AG09309 (cell line): ENCODE measurements around the gene CADM1.
"Not testable (repeated sequence)": the region's sequence is repeated elsewhere in the genome, so short reads cannot be mapped to it uniquely, and the experiment has no call there.

Experiments
- DNase-seq: peaks from one replicate; pipeline ENCODE4 v3.0.0-alpha.2; 2010; ENCODE audit warnings: low read depth
- H3K4me3 ChIP-seq: 2 replicates; pipeline ENCODE4 v1.5.1; 2011; ENCODE audit warnings: mild to moderate bottlenecking, low read depth, low read length, moderate library complexity; ENCODE audit not compliant: control insufficient read depth
- TF ChIP-seq, protein P1 (sequence below): IDR thresholded peaks from 2 replicates; pipeline ENCODE4 v1.5.1; 2011; ENCODE audit warnings: mild to moderate bottlenecking, low read depth, low read length, inconsistent platforms; ENCODE audit not compliant: insufficient read depth, control insufficient read depth; ENCODE audit errors: missing control alignments

The CADM1 gene

GRCh38 chr11:115488945-115489344 lies 15.3 kb downstream of the CADM1 start:
- DNase-seq, result peak; percentile 48
- no peak overlapping the region for H3K4me3 ChIP-seq
- TF ChIP-seq, protein P1, sequence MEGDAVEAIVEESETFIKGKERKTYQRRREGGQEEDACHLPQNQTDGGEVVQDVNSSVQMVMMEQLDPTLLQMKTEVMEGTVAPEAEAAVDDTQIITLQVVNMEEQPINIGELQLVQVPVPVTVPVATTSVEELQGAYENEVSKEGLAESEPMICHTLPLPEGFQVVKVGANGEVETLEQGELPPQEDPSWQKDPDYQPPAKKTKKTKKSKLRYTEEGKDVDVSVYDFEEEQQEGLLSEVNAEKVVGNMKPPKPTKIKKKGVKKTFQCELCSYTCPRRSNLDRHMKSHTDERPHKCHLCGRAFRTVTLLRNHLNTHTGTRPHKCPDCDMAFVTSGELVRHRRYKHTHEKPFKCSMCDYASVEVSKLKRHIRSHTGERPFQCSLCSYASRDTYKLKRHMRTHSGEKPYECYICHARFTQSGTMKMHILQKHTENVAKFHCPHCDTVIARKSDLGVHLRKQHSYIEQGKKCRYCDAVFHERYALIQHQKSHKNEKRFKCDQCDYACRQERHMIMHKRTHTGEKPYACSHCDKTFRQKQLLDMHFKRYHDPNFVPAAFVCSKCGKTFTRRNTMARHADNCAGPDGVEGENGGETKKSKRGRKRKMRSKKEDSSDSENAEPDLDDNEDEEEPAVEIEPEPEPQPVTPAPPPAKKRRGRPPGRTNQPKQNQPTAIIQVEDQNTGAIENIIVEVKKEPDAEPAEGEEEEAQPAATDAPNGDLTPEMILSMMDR, result no peak

DNA sequence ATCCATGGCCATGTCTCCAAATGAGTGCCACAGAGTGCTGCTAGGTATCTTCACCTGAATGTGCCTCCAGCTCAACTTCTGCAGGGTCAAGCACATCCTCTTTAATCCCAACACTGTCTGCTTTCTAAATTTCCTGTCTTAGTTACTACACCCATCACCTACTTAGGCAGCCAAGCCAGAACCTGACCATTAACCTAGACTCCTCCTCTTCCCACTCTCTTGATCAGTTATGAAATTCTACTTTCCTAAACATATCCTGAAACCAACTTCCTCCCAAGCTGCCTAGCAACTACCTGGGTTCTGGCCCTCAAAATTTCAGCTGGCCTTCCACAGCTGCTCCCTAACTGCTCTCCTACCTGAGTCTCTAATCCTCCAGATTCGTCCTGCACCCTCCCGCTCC lies 22.7 kb downstream of the CADM1 start:
- no peak for DNase-seq
- no peak overlapping the region for H3K4me3 ChIP-seq
- TF ChIP-seq, protein P1, result no peak

DNA sequence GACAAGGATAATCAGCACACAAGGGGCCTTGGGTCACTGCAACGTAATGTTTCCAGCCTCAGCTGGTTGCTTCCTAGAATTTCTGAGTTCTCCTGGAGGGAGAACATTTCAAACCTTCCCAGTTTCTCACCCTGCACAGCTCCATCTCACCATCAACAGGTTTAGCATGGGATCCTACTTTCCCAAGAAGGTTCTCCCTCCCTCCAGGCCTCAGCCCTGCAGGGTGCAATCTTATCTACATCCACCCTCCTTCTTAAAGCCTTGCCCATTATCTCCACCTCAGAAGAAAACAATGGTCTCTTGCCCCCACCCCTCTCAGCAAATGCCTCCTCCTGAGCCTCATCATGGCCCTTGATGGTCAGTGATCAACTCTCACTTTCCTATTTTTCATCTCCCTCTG lies 23.6 kb downstream of the CADM1 start:
- H3K4me3 ChIP-seq, result no peak overlapping the region
- TF ChIP-seq, protein P1, result no peak
- no peak for DNase-seq

GRCh38 chr11:115477410-115477809 lies 26.8 kb downstream of the CADM1 start:
- no peak for DNase-seq
- TF ChIP-seq, protein P1, result no peak
- no peak overlapping the region for H3K4me3 ChIP-seq

- TF ChIP-seq, protein P1, result no peak
- no peak for DNase-seq
- no peak overlapping the region for H3K4me3 ChIP-seq
Measured at GRCh38 chr11:115476463-115477286, 27.5 kb downstream of the CADM1 start.

- TF ChIP-seq, protein P1, result no peak
- no peak for DNase-seq
- no peak overlapping the region for H3K4me3 ChIP-seq
Measured at GRCh38 chr11:115475564-115475963, 28.7 kb downstream of the CADM1 start.

DNA sequence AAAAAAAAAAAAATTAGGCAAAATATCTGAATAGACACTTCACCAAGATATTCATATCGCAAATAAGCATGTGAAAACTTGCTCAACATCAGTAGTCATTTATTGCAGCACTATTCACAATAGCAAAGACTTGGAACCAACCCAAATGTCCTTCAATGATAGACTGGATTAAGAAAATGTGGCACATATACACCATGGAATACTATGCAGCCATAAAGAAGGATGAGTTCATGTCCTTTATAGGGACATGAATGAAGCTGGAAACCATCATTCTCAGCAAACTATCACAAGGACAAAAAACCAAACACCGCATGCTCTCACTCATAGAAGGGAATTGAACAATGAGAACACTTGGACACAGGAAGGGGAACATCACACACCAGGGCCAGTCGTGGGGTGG lies 29.9 kb downstream of the CADM1 start:
- not testable (repeated sequence) for H3K4me3 ChIP-seq, DNase-seq
